ENCODE results near the gene ZFYVE16. TPM values are rescaled to one million over a fixed set of nuclear protein-coding genes. Genes with fewer than 3 reads are reported as not detected.

The ZFYVE16 gene
- total and polyA plus RNA-seq, 2 of the 13 experiments (the other 11 are each of a cell fraction or from before 2014, with no cell fraction given) = 9.3 to 33.3 TPM

DNA sequence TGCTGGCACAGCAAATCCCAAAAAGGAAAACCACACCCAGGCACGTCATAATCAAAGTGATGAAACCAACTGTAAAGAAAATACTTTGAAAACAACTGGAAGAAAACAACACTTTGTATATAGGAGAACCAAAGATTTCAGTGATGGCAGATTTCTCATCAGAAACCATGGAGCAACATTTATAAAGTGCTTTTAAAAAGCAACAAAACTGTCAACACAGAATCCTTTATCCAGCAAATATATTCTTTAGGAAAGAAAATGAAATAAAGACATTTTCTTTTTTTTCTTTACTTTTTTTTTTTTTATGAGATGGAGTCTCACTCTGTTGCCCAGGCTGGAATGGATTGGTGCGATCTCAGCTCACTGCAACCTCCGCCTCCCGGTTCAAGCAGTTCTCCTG, 74.7 kb downstream of the ZFYVE16 start:
- Histone ChIP-seq H4K20me1 (ENCODE audit: insufficient read depth, low read length) (no peaks in the 10 kb centered on the region), H3K9ac (ENCODE audit: insufficient read depth, low read depth, low read length) (no peak overlapping the region), H3K4me3 (replicated peaks in 1 of 3; ENCODE audit: insufficient read depth in 1 of 3, low read depth in 2 of 3, low read length in 3 of 3) (no peak overlapping the region), H2AFZ (ENCODE audit: low read length) (no peak overlapping the region), H3K4me2 (ENCODE audit: low read depth, low read length) (no peak overlapping the region), H3K9me3 (ENCODE audit: low read length) (no peaks in the 10 kb centered on the region), H3K36me3 (replicated peaks in 1 of 2; ENCODE audit: control insufficient read depth in 1 of 2, insufficient read depth in 2 of 2, low read length in 2 of 2) (peaks cover 0 to 6% of the 10 kb centered on the region in 2 experiments; a peak in 3 of 5 replicates), H3K27ac (ENCODE audit: extremely low read length, insufficient read depth, low read length) (no peak overlapping the region), H3K79me2 (ENCODE audit: insufficient read depth, low read length) (no peaks in the 10 kb centered on the region), H3K4me1 (ENCODE audit: insufficient read depth, low read length) (peaks cover 15% of the 10 kb centered on the region), H3K27me3 (ENCODE audit: control insufficient read depth in 1 of 2, insufficient read depth in 2 of 2, low read length in 2 of 2) (no peaks in the 10 kb centered on the region)
- in situ Hi-C loops (cut with HindIII; ENCODE audit: extremely low pct_ligation_motif_present, low pct_unique_long_range_greater_than_20kb) = no loop called here
- 75% methylated on average over 4 of the region's 4 CpGs for WGBS (ENCODE audit: low lambda C conversion rate)
- DNase-seq (ENCODE audit: low spot score) (no peak), FAIRE-seq (no peak), ATAC-seq (no peak)
- no TSS peak for BruUV-seq (replicated peaks)
- no peak for TF ChIP-seq NFYB (CRISPR knock-in tag; IDR thresholded peaks at IDR 0.05)
- no peak for TF ChIP-seq PAX8 (CRISPR knock-in tag; IDR thresholded peaks at IDR 0.05; ENCODE audit: borderline replicate concordance)
- no peak for TF ChIP-seq CC2D1A (CRISPR knock-in tag; IDR thresholded peaks at IDR 0.05)
- no peak for TF ChIP-seq SNAI1 (CRISPR knock-in tag; IDR thresholded peaks at IDR 0.05; ENCODE audit: borderline replicate concordance)
- no peak for TF ChIP-seq PAWR (CRISPR knock-in tag; IDR thresholded peaks at IDR 0.05; ENCODE audit: borderline replicate concordance)
- no peak for TF ChIP-seq CREB1 (IDR thresholded peaks at IDR 0.05)
- TF ChIP-seq CREB1 (CRISPR knock-in tag; IDR thresholded peaks at IDR 0.05) = no peak
- TF ChIP-seq ZNF496 (CRISPR knock-in tag; IDR thresholded peaks at IDR 0.05; ENCODE audit: insufficient replicate concordance) = no peak
- TF ChIP-seq POLR2A (IDR thresholded peaks at IDR 0.05; ENCODE audit: insufficient read depth in 1 of 2, low read depth in 2 of 2, low read length in 2 of 2) = no peak
- no peak for TF ChIP-seq NR2F6 (IDR thresholded peaks at IDR 0.05)
- TF ChIP-seq NR2F6 (CRISPR knock-in tag; IDR thresholded peaks at IDR 0.05) = no peak
- TF ChIP-seq ZBTB42 (CRISPR knock-in tag; IDR thresholded peaks at IDR 0.05) = no peak
- TF ChIP-seq SALL1 (CRISPR knock-in tag; IDR thresholded peaks at IDR 0.05) = no peak
- no peak for TF ChIP-seq ATF7 (IDR thresholded peaks at IDR 0.05)
- TF ChIP-seq ATF7 (CRISPR knock-in tag; IDR thresholded peaks at IDR 0.05) = no peak
- TF ChIP-seq, protein P1, sequence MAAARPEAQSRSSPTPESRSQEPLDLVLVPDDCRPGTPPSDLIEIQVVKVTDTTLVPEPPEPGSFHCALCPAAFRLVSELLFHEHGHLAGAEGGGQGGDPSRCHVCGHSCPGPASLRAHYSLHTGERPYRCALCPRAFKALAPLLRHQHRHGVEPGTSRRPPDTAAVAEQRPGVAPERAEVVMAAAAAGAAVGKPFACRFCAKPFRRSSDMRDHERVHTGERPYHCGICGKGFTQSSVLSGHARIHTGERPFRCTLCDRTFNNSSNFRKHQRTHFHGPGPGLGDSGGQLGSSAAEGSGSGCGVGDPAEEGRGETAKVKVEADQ (CRISPR knock-in tag; IDR thresholded peaks at IDR 0.05; ENCODE audit: borderline replicate concordance) = no peak
- TF ChIP-seq ZNF44 (CRISPR knock-in tag; IDR thresholded peaks at IDR 0.05) = no peak
- TF ChIP-seq BORCS8-MEF2B (CRISPR knock-in tag; IDR thresholded peaks at IDR 0.05) = no peak
- TF ChIP-seq ZNF264 (CRISPR knock-in tag; IDR thresholded peaks at IDR 0.05) = no peak
- TF ChIP-seq MIXL1 (CRISPR knock-in tag; IDR thresholded peaks at IDR 0.05) = no peak
- TF ChIP-seq ZNF580 (CRISPR knock-in tag; IDR thresholded peaks at IDR 0.05; ENCODE audit: borderline replicate concordance, low read depth) = no peak
- TF ChIP-seq, protein P2, sequence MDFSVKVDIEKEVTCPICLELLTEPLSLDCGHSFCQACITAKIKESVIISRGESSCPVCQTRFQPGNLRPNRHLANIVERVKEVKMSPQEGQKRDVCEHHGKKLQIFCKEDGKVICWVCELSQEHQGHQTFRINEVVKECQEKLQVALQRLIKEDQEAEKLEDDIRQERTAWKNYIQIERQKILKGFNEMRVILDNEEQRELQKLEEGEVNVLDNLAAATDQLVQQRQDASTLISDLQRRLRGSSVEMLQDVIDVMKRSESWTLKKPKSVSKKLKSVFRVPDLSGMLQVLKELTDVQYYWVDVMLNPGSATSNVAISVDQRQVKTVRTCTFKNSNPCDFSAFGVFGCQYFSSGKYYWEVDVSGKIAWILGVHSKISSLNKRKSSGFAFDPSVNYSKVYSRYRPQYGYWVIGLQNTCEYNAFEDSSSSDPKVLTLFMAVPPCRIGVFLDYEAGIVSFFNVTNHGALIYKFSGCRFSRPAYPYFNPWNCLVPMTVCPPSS (IDR thresholded peaks at IDR 0.05) = no peak
- no peak for TF ChIP-seq NFIC (IDR thresholded peaks at IDR 0.05; ENCODE audit: low read length)
- intact Hi-C loops (cut with micrococcal nuclease; ENCODE audit: unreplicated experiment) = no loop called here
- POLR2A ChIA-PET = no interaction called here
- CTCF ChIA-PET (ENCODE audit: low intra/inter-chr PET ratio, low total read pairs) = interaction anchor here (1.4 kb wide), 1 partner anchor 190 kb away, joined by 4 read pairs; no protein-coding TSS in a partner anchor
